ENCODE data around the gene MGMT.

DNA sequence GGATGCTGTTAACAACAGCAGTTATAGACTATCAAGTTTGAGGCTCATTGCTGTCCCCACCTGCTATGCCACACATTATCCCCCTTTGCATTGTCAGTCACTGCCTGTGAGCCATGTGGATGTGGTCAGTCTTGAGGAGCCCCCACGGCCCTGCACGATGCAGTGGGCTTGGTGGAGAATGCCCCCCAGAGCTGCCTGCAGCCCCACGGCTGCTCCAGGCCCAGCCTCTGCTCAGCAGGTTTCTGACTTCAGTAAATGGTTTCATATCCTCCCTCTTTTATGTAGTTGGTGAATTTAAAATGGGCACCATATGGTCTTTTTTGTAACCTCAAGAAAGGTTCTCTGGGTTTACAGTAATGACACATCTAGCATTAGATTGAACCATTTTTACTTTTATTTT is 332.9 kb downstream of the MGMT start:
- TF ChIP-seq, protein P1, sequence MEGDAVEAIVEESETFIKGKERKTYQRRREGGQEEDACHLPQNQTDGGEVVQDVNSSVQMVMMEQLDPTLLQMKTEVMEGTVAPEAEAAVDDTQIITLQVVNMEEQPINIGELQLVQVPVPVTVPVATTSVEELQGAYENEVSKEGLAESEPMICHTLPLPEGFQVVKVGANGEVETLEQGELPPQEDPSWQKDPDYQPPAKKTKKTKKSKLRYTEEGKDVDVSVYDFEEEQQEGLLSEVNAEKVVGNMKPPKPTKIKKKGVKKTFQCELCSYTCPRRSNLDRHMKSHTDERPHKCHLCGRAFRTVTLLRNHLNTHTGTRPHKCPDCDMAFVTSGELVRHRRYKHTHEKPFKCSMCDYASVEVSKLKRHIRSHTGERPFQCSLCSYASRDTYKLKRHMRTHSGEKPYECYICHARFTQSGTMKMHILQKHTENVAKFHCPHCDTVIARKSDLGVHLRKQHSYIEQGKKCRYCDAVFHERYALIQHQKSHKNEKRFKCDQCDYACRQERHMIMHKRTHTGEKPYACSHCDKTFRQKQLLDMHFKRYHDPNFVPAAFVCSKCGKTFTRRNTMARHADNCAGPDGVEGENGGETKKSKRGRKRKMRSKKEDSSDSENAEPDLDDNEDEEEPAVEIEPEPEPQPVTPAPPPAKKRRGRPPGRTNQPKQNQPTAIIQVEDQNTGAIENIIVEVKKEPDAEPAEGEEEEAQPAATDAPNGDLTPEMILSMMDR (IDR thresholded peaks at IDR 0.05; ENCODE audit: low read depth, low read length, missing input control), result no peak
- TF ChIP-seq REST (IDR thresholded peaks at IDR 0.05) (no peak), TAF1 (conservative IDR thresholded peaks at IDR 0.05) (no peak), MAX (IDR thresholded peaks at IDR 0.05) (no peak), FOXA2 (IDR thresholded peaks at IDR 0.05) (no peak), JUND (IDR thresholded peaks at IDR 0.05) (no peak), GABPA (IDR thresholded peaks at IDR 0.05 in 1 of 2, conservative IDR thresholded peaks at IDR 0.05 in 1 of 2) (no peak), ATF3 (IDR thresholded peaks at IDR 0.05) (no peak), NR2F2 (IDR thresholded peaks at IDR 0.05) (no peak), SP1 (IDR thresholded peaks at IDR 0.05) (no peak)
- TF ChIP-seq, protein P2, sequence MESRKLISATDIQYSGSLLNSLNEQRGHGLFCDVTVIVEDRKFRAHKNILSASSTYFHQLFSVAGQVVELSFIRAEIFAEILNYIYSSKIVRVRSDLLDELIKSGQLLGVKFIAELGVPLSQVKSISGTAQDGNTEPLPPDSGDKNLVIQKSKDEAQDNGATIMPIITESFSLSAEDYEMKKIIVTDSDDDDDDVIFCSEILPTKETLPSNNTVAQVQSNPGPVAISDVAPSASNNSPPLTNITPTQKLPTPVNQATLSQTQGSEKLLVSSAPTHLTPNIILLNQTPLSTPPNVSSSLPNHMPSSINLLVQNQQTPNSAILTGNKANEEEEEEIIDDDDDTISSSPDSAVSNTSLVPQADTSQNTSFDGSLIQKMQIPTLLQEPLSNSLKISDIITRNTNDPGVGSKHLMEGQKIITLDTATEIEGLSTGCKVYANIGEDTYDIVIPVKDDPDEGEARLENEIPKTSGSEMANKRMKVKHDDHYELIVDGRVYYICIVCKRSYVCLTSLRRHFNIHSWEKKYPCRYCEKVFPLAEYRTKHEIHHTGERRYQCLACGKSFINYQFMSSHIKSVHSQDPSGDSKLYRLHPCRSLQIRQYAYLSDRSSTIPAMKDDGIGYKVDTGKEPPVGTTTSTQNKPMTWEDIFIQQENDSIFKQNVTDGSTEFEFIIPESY (IDR thresholded peaks at IDR 0.05), result no peak

Measured in liver (tissue), 3 donors.